ENCODE measurements around the gene ACOXL. TPM values are rescaled to one million over a fixed set of nuclear protein-coding genes. Genes with fewer than 3 reads are reported as not detected.
"Not testable (repeated sequence)": the region's sequence is repeated elsewhere in the genome, so short reads cannot be mapped to it uniquely, and the experiment has no call there.

The ACOXL gene
- total RNA-seq, 4 donors from 2014 or later: not detected

DNA sequence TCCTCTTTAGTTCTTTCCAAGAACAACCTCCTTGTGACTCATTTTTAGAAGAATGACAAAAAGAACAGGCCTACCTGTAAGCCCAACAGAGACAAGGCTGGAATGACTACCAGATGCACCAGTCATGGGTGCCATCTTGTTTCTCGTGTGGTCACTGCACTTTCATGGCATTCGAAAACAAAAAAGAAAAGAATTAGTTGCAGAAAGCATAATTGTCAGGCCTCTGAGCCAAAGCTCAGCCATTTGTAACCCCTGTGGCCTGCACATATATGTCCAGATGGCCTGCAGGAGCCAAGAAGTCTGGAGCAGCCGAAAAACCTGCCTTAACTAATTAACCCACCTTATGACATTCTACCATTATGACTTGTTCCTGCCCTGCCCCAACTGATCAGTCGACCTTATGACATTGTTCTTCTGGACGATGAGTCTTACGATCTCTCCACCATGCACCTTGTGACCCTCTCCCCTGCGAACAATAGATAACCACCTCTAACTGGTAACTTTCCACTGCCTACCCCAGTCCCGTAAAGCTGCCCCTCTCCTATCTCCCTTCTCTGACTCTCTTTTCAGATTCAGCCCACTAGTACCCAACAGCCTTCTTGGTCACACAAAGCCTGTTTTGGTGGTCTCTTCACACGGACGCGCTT is 40.6 kb upstream of the ACOXL start:
- DNase-seq: no peak
- TF ChIP-seq, protein P1, sequence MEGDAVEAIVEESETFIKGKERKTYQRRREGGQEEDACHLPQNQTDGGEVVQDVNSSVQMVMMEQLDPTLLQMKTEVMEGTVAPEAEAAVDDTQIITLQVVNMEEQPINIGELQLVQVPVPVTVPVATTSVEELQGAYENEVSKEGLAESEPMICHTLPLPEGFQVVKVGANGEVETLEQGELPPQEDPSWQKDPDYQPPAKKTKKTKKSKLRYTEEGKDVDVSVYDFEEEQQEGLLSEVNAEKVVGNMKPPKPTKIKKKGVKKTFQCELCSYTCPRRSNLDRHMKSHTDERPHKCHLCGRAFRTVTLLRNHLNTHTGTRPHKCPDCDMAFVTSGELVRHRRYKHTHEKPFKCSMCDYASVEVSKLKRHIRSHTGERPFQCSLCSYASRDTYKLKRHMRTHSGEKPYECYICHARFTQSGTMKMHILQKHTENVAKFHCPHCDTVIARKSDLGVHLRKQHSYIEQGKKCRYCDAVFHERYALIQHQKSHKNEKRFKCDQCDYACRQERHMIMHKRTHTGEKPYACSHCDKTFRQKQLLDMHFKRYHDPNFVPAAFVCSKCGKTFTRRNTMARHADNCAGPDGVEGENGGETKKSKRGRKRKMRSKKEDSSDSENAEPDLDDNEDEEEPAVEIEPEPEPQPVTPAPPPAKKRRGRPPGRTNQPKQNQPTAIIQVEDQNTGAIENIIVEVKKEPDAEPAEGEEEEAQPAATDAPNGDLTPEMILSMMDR (IDR thresholded peaks at IDR 0.05): no peak
- TF ChIP-seq POLR2A (IDR thresholded peaks at IDR 0.05): no peak
- no peak overlapping the region for H3K4me3 ChIP-seq
- no peak overlapping the region for H3K27ac ChIP-seq
- H3K9me3 ChIP-seq: peaks cover 0 to 7% (median 0%) of the 10 kb centered on the region in 4 donors
- H3K27me3 ChIP-seq: no peaks in the 10 kb centered on the region
- no peaks in the 10 kb centered on the region for H3K4me1 ChIP-seq
- no peaks in the 10 kb centered on the region for H3K36me3 ChIP-seq

DNA sequence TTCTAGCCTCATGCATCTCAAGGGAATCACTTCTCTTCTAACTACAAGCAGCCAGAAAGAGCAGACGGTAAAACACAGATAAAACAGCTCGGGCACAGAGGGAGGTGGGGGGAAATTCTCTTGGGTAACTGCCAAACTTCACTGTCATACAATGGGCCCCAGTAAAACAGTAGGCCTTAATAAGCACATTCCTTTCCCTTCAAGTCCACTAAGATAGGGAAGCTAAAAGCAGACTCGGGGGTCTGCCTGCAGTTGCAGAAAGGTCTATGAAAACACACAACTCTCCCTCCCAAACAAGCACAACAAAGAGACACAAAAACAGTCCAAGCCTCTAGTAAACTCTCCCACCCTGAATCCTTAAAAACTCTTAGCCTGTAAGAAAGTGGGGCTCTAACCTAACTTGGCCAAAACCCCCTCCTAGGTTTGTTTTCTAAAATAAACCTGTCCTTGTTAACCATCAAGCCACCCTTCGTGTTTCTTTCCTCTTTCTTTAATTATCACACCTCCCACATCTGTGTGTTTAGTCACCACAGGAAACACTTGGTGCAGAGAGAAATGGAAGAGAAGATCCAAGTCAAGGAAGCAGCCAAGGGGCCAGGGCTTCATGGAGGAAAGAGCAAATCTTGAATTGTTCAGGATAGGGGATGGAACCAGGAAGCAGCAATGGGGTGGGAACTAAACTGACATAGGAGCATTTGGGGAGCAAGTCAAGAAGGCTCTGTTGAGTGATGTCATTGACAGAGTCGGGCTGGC is 37.1 kb upstream of the ACOXL start:
- not testable (repeated sequence) for H3K4me1 ChIP-seq, H3K27me3 ChIP-seq, DNase-seq, H3K4me3 ChIP-seq, H3K9me3 ChIP-seq, H3K36me3 ChIP-seq, H3K27ac ChIP-seq

DNA sequence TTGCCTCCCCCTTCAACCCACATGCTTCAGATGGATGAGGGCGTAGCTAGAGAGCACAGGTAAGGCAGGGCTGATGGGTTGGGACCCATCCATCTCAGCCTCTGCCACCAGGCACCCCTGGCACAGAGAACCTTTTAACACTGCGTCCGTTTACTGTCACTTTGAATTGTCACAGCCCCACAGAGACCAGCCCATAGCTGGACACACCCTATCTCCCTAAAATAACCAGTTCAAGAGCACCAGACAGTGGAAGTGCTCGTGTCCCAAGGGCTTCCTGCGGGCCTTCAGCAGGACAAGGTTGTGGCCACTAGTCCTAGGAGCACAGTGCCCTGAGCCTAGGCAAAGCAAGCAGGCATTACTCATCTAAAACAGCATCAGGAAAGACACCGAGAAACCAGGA is 34.1 kb upstream of the ACOXL start:
- H3K4me3 ChIP-seq, H3K36me3 ChIP-seq, H3K27me3 ChIP-seq, H3K4me1 ChIP-seq, H3K9me3 ChIP-seq, H3K27ac ChIP-seq, DNase-seq: not testable (repeated sequence)

DNA sequence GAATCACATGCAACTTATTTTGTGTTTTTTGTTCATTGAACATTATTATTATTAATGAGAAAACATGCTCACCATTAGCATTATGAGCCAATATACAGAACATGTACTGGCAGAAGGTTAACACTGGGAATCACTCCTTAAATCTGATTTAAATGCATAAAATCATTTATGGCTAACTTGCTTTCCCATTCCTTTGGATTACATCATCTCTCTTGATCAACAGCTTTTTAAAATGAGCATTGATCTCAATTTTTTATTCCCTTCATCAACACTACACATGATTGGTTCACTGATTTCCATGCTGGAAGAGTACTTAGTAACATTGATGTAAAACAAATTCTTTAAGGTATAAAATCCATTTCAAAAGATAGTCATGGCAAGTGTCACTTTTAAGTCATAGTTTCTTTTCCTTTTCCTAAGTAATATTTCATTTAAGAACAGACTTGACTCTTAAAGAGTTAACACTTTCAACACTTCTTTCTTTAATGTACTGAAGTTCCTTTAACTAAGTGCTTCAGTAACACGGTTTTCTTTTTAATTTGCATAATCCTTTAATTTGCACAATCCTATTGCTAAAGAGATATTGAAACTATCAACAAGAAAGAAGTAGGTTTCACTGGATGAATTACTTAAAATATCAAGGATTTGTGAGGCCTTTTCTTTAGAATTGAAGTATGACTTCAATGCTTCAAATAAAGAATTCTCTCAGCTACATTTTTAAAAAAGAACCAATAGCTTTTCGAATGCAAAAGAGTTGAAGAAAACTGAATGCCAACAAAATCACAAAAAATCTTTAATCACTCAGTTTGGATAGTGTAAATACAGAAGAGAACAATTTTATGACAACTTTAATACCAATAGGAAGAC is 29.6 kb upstream of the ACOXL start:
- H3K36me3 ChIP-seq: no peaks in the 10 kb centered on the region
- no peak overlapping the region for H3K4me3 ChIP-seq
- TF ChIP-seq POLR2A (IDR thresholded peaks at IDR 0.05): no peak
- no peak overlapping the region for H3K27ac ChIP-seq
- no peaks in the 10 kb centered on the region for H3K9me3 ChIP-seq
- no peaks in the 10 kb centered on the region for H3K27me3 ChIP-seq
- H3K4me1 ChIP-seq: no peaks in the 10 kb centered on the region
- DNase-seq: no peak

DNA sequence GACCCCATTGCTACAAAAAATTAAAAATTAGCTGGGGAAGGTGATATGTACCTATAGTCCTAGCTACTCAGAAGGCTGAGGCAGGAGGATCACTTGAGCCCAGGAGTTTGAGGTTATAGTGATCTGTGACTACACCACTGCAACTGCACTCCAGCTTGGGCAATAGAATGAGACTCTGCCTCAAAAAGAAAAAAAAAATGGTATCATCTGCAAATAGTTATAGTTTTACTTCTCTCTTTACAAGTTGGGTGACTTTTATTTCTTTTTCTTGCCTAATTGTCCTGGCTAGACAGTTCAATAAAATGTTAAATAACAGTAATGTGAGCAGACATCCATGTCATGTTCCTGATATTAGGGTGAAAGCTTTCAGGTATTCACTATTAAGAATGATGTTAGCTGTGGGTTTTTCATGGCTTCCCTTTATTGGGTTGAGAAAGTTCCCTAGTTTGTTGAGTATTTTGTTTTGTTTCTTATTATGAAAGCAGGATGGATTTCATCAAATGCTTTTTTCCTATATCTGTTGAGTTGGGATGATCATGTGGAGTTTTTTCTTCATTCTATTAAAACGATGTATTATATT is 24.9 kb upstream of the ACOXL start:
- Histone ChIP-seq H3K27ac (no peak overlapping the region), H3K27me3 (no peaks in the 10 kb centered on the region), H3K4me1 (no peaks in the 10 kb centered on the region), H3K4me3 (no peak overlapping the region), H3K9me3 (no peaks in the 10 kb centered on the region), H3K36me3 (no peaks in the 10 kb centered on the region)
- no peak for DNase-seq
- TF ChIP-seq, protein P1 (IDR thresholded peaks at IDR 0.05): no peak
- TF ChIP-seq POLR2A (IDR thresholded peaks at IDR 0.05): no peak

DNA sequence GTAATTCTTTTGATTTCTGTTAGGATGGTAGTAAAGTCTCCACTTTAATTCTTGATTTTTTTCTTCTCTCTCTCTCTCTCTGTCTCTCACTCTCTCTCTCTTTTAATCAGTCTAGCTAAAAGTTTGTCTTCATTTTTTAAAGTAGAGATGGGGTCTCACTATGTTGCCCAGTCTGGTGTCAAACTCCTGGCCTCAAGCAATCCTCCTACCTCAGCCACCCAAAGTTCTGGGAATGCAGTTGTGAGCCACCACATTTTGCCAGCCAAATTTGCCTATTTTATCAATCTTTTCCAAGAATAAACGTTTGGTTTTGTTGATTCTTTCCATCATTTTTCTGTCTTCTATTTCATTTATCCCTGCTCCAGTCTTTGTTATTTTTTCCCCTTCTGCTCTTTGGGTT is 23.9 kb upstream of the ACOXL start:
- Histone ChIP-seq H3K27me3 (no peaks in the 10 kb centered on the region), H3K9me3 (no peaks in the 10 kb centered on the region), H3K4me1 (no peaks in the 10 kb centered on the region), H3K36me3 (no peaks in the 10 kb centered on the region), H3K27ac (no peak overlapping the region), H3K4me3 (no peak overlapping the region)
- no peak for TF ChIP-seq POLR2A (IDR thresholded peaks at IDR 0.05)
- TF ChIP-seq, protein P1 (IDR thresholded peaks at IDR 0.05): no peak
- DNase-seq: no peak

DNA sequence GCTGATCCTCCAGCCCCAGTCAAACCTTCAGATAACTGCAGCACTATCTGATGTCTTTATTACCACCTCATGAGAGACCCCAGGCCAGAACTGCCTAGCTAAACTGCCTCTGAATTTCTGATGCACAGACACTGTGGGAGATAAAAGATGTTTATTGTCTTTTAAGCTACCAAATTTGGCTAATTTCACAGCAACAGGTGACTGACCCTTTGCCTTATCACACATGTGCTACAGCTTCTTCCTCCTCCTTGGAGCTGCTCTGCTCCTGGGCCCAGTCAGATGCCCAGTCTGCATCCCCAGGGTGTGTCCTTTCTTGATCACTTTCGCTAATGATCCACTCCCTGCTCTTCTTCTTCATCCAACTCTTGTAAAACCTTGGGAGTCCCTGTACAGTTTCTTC is 19.6 kb upstream of the ACOXL start:
- Histone ChIP-seq H3K27me3 (no peaks in the 10 kb centered on the region), H3K4me1 (no peaks in the 10 kb centered on the region), H3K9me3 (no peaks in the 10 kb centered on the region), H3K4me3 (no peak overlapping the region), H3K27ac (no peak overlapping the region), H3K36me3 (no peaks in the 10 kb centered on the region)
- DNase-seq: no peak
- TF ChIP-seq POLR2A (IDR thresholded peaks at IDR 0.05): no peak
- TF ChIP-seq, protein P1 (IDR thresholded peaks at IDR 0.05): no peak
